Esophagus squamous epithelium (tissue), 5 donors: ENCODE measurements around the gene LRRC32. TPM values are rescaled to one million over a fixed set of nuclear protein-coding genes. Genes with fewer than 3 reads are reported as not detected.

ENCODE experiments used
- DNase-seq: peaks from one replicate; lab custom pipeline; 2025; lab: John Stamatoyannopoulos, UW
- H3K27ac ChIP-seq, 4 donors: fragments of 200-600 bp; sonication (generic); one replicate each; pipeline ENCODE4 v1.5.1; 2016 to 2019; ENCODE audit warnings: mild to moderate bottlenecking in 1 of 4
- H3K27me3 ChIP-seq, 4 donors: fragments of 200-600 bp; sonication (generic); 1 replicate in 3 of 4; 2 replicates in 1 of 4; pipeline versions ENCODE4 v1.5.1 to v1.6.0; 2017 to 2021; ENCODE audit warnings: antibody characterized with exemption in 1 of 4
- H3K36me3 ChIP-seq, 3 donors: fragments of 200-600 bp; sonication (generic); one replicate each; pipeline ENCODE4 v1.5.1; 2016 to 2019
- H3K4me1 ChIP-seq, 3 donors: fragments of 200-600 bp; sonication (generic); one replicate each; pipeline ENCODE4 v1.5.1; 2017 to 2019
- H3K4me3 ChIP-seq, 4 donors: fragments of 200-600 bp; sonication (generic); 1 replicate in 3 of 4; 2 replicates in 1 of 4; pipeline ENCODE4 v1.5.1; 2016 to 2019; ENCODE audit warnings: mild to moderate bottlenecking in 2 of 4, moderate library complexity in 1 of 4
- H3K9me3 ChIP-seq, 3 donors: fragments of 200-600 bp; sonication (generic); one replicate each; pipeline ENCODE4 v1.5.1; 2016 to 2019
- CTCF ChIP-seq, 6 experiments: fragments of 450-650 bp in 4 of 6; fragments of 200-600 bp in 2 of 6; sonication (generic) in 2 of 6; IDR thresholded peaks; one replicate each; pipeline ENCODE4 v1.5.1; 2016 to 2019; ENCODE audit warnings: antibody characterized with exemption in 6 of 6, mild to moderate bottlenecking in 4 of 6, moderate library complexity in 4 of 6
- POLR2A ChIP-seq, 4 donors: fragments of 450-650 bp; IDR thresholded peaks; one replicate each; pipeline ENCODE4 v1.6.1; 2017; ENCODE audit warnings: antibody characterized with exemption in 4 of 4, mild to moderate bottlenecking in 4 of 4, moderate library complexity in 3 of 4
- WGBS, 2 donors: methylation state at CpG; one replicate each; pipeline ENCODE4 v1.1.5; 2018; 5-methylcytosine and 5-hydroxymethylcytosine counted together
- intact Hi-C: fragments of 100-400 bp; cut with DNase I; formaldehyde crosslinking; loops from one replicate; pipeline ENCODE4 v1.15.0; 2022
- total RNA-seq, 4 donors: library from RNA; depleted of rRNA; stranded (reverse); fragments of >200 nt; gene quantifications; one replicate each; pipeline ENCODE4 v1.1.0, GENCODE V29; 2016
- donor health status: DM: yes; HTN: yes; CAD: no.

Gene LRRC32
- total RNA-seq, 4 donors from 2014 or later, result 3.0 to 23.4 (median 8.5) TPM

GRCh38 chr11:76623884-76624419 is 46.6 kb downstream of the LRRC32 start:
- Histone ChIP-seq H3K9me3 (peaks cover 0 to 7% (median 0%) of the 10 kb centered on the region in 3 donors), H3K27me3 (no peaks in the 10 kb centered on the region), H3K4me1 (peaks cover under 1 to 19% (median 6%) of the 10 kb centered on the region in 3 donors), H3K36me3 (no peaks in the 10 kb centered on the region), H3K4me3 (no peak overlapping the region), H3K27ac (no peak overlapping the region)
- DNase-seq, result no peak
- 29 to 74% methylated on average over 2 to 5 of the region's 6 CpGs for WGBS, 2 donors
- TF ChIP-seq CTCF (IDR thresholded peaks at IDR 0.05) (no peak), POLR2A (IDR thresholded peaks at IDR 0.05) (no peak)
- intact Hi-C loops, result no loop called here

DNA sequence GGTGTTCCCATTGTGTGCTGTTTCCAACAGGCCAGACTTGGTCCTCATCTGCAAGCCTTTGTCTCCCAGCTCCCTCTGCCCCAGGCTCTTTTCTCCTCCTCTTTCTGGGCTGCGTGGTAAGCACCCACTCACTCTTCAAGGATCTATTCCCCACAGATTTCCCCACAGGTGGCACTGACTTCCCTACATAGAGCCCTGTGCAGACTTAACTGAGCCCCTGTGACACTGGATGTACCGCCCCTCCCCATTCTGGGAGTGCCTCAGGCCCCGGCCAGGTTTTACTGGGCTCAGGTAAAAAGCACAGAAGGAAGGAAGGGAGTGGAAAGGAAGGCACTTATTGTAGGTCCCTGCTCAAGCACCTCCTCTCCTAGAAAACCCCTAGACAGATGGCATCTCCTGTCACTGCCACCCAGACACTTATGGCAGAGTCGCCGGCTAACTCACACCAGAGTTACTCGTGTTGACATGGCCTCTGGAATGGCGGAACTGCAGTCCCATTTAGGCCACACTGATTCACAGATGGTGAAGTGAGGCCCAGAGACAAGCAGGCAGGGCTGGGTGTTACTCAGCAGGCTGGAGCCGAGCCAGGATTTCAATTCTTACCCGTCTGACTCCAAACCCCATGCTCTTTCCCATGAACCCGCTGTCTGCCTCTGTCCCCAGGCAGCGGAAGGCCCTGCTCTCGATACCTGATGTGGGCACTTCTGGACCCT is 47.2 kb downstream of the LRRC32 start:
- no peak for DNase-seq
- no peak overlapping the region for H3K4me3 ChIP-seq
- no peak overlapping the region for H3K27ac ChIP-seq
- WGBS, 2 donors, result 49 to 72% methylated on average over 6 of the region's 12 CpGs
- intact Hi-C loops, result no loop called here
- H3K27me3 ChIP-seq, result no peaks in the 10 kb centered on the region
- TF ChIP-seq POLR2A (IDR thresholded peaks at IDR 0.05), result no peak
- TF ChIP-seq CTCF (IDR thresholded peaks at IDR 0.05), result no peak
- H3K4me1 ChIP-seq, result peaks cover 0 to 18% (median 4%) of the 10 kb centered on the region in 3 donors
- H3K9me3 ChIP-seq, result peaks cover 0 to 7% (median 0%) of the 10 kb centered on the region in 3 donors
- H3K36me3 ChIP-seq, result no peaks in the 10 kb centered on the region

GRCh38 chr11:76622493-76623094 is 48.0 kb downstream of the LRRC32 start:
- no peak for TF ChIP-seq POLR2A (IDR thresholded peaks at IDR 0.05)
- H3K27ac ChIP-seq, result no peak overlapping the region
- intact Hi-C loops, result no loop called here
- no peaks in the 10 kb centered on the region for H3K36me3 ChIP-seq
- H3K4me3 ChIP-seq, result no peak overlapping the region
- DNase-seq, result no peak
- WGBS, 2 donors, result 92% methylated on average over 4 to 5 of the region's 5 CpGs
- no peaks in the 10 kb centered on the region for H3K27me3 ChIP-seq
- H3K4me1 ChIP-seq, result peaks cover 0 to 18% (median 4%) of the 10 kb centered on the region in 3 donors
- peaks cover 0 to 7% (median 0%) of the 10 kb centered on the region in 3 donors for H3K9me3 ChIP-seq

DNA sequence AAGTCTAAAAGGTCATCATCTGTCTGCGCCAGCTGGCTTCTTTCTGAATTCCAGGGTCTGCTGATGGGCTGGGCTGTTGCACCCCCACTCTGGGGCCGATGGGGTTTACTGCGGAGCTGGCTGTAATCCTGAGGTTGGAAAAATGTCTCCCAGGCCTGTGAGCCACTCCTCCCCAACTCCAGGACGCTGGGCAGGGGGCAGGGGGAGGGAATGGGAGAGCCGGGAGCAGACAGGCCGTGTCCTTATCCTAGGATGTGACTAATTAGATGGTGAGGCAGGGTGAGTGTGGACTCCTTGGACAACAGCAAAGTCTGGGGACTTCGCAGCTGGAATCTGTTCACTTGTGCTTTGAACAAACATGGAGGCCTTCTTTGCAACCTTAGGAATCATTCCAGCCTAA is 48.7 kb downstream of the LRRC32 start:
- no peak for DNase-seq
- WGBS, 2 donors, result 51 to 69% methylated on average over 4 of the region's 7 CpGs

DNA sequence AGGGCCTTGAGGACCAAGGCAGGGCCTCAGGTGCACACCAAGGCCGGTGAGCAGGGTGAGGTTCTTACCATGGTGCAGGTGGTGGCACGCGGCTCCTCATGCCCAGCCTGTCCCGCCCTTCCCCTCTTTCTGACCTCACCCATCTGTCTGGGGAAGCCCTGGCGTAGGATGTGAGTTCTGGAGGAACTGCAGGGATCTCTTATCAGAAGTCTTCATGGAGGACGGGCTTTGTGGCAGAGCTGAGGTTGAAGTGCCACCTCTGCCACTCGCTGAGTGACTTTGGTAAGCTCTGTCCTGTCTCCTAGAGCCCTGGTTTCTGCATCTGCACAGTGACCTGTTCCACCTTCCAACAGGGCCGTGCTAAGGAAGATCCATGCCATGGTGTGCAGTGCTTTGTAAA is 49.1 kb downstream of the LRRC32 start:
- Histone ChIP-seq H3K36me3 (no peaks in the 10 kb centered on the region), H3K27ac (no peak overlapping the region), H3K4me3 (no peak overlapping the region), H3K4me1 (peaks cover 0 to 23% (median 4%) of the 10 kb centered on the region in 3 donors), H3K27me3 (no peaks in the 10 kb centered on the region), H3K9me3 (peaks cover 0 to 7% (median 0%) of the 10 kb centered on the region in 3 donors)
- no peak for TF ChIP-seq CTCF (IDR thresholded peaks at IDR 0.05)
- TF ChIP-seq POLR2A (IDR thresholded peaks at IDR 0.05), result no peak
- WGBS, 2 donors, result 57% methylated on average over 6 of the region's 8 CpGs
- intact Hi-C loops, result no loop called here
- no peak for DNase-seq

More for the DNA sequence above, 48.7 kb downstream of the LRRC32 start:
- Histone ChIP-seq H3K27me3 (no peaks in the 10 kb centered on the region), H3K36me3 (no peaks in the 10 kb centered on the region), H3K9me3 (peaks cover 0 to 7% (median 0%) of the 10 kb centered on the region in 3 donors), H3K27ac (no peak overlapping the region), H3K4me3 (no peak overlapping the region), H3K4me1 (peaks cover 0 to 19% (median 4%) of the 10 kb centered on the region in 3 donors)
- intact Hi-C loops, result no loop called here
- TF ChIP-seq CTCF (IDR thresholded peaks at IDR 0.05) (no peak), POLR2A (IDR thresholded peaks at IDR 0.05) (no peak)
